HEK293 (cell line): Measurements from ENCODE around the gene B3GALT2.
A peak's percentile ranks its signal among the peaks of the same experiment; 100 is the strongest.

Experiments
- CTCF ChIA-PET: fragments of 350-600 bp; formaldehyde crosslinking; extraction: SDS; loops from one replicate; lab custom pipeline; 2021; ENCODE audit warnings: antibody characterized with exemption; lab: Yijun Ruan, JAX
- POLR2A ChIA-PET: fragments of 300-600 bp; formaldehyde crosslinking; extraction: SDS; loops from one replicate; lab custom pipeline; 2020; ENCODE audit warnings: antibody characterized with exemption, inconsistent platforms; lab: Yijun Ruan, JAX
- H3K27ac ChIP-seq: fragments of 200-500 bp; sonication (Bioruptor generic); 2 replicates; pipeline ENCODE4 v1.5.1; 2014; ENCODE audit warnings: low read depth, low read length, control low read depth, inconsistent platforms; ENCODE audit errors: extremely low read depth
- H3K36me3 ChIP-seq, 2 experiments: fragments of 200-500 bp in 1 of 2; sonication (Bioruptor generic) in 1 of 2; 1 replicate in 1 of 2; 2 replicates in 1 of 2; pipeline ENCODE4 v1.5.1; 2014 to 2017; ENCODE audit warnings: inconsistent platforms in 2 of 2, low read length in 2 of 2; ENCODE audit not compliant: control insufficient read depth in 2 of 2, insufficient read depth in 1 of 2
- H3K4me1 ChIP-seq: fragments of 200-500 bp; sonication (Bioruptor generic); 2 replicates; pipeline ENCODE4 v1.5.1; 2014; ENCODE audit warnings: mild to moderate bottlenecking, low read length, inconsistent platforms; ENCODE audit not compliant: control insufficient read depth, insufficient read depth
- H3K4me3 ChIP-seq: 2 replicates; pipeline ENCODE4 v1.5.1; 2011; ENCODE audit warnings: low read depth, mild to moderate bottlenecking, control low read depth, low read length, moderate library complexity
- H3K9me3 ChIP-seq: fragments of 200-500 bp; sonication (Bioruptor generic); 2 replicates; pipeline ENCODE4 v1.5.1; 2014; ENCODE audit warnings: low read depth, low read length, inconsistent platforms; ENCODE audit not compliant: control insufficient read depth, insufficient read depth
- GLI2 ChIP-seq: fragments of 450-650 bp; formaldehyde crosslinking; IDR thresholded peaks from 2 replicates; pipeline ENCODE4; 2017; ENCODE audit warnings: missing biosample characterization, missing genetic modification characterization, low read depth, borderline replicate concordance
- KLF16 ChIP-seq: fragments of 450-650 bp; formaldehyde crosslinking; IDR thresholded peaks from 2 replicates; pipeline ENCODE4 v1.5.1; 2017; ENCODE audit warnings: missing biosample characterization, missing genetic modification characterization
- PBX3 ChIP-seq: sonication (generic); formaldehyde crosslinking; IDR thresholded peaks from 2 replicates; pipeline ENCODE4 v1.8.1; 2022; ENCODE audit warnings: mild to moderate bottlenecking, moderate library complexity, missing genetic modification reagents
- PRDM1 ChIP-seq: fragments of 450-650 bp; formaldehyde crosslinking; IDR thresholded peaks from 2 replicates; pipeline ENCODE4; 2016; ENCODE audit warnings: missing biosample characterization, missing genetic modification characterization
- PRDM4 ChIP-seq: fragments of 450-650 bp; formaldehyde crosslinking; IDR thresholded peaks from 2 replicates; pipeline ENCODE4 v1.5.1; 2017; ENCODE audit warnings: missing biosample characterization, missing genetic modification characterization
- WT1 ChIP-seq: fragments of 450-650 bp; formaldehyde crosslinking; IDR thresholded peaks from 2 replicates; pipeline ENCODE4 v1.5.1; 2016; ENCODE audit warnings: missing biosample characterization, missing genetic modification characterization
- YY2 ChIP-seq: fragments of 450-650 bp; formaldehyde crosslinking; IDR thresholded peaks from 2 replicates; pipeline ENCODE4 v1.5.1; 2016; ENCODE audit warnings: missing biosample characterization, missing genetic modification characterization
- ZBTB20 ChIP-seq: fragments of 450-650 bp; formaldehyde crosslinking; IDR thresholded peaks from 2 replicates; pipeline ENCODE4 v1.5.1; 2016; ENCODE audit warnings: missing biosample characterization, missing genetic modification characterization
- ZBTB48 ChIP-seq: fragments of 450-650 bp; formaldehyde crosslinking; IDR thresholded peaks from 2 replicates; pipeline ENCODE4 v1.5.1; 2016; ENCODE audit warnings: missing biosample characterization, missing genetic modification characterization
- ZFHX2 ChIP-seq: fragments of 450-650 bp; formaldehyde crosslinking; conservative IDR thresholded peaks from 2 replicates; pipeline ENCODE4 v1.5.1; 2016; ENCODE audit warnings: missing biosample characterization, missing genetic modification characterization
- ZNF121 ChIP-seq: fragments of 450-650 bp; formaldehyde crosslinking; IDR thresholded peaks from 2 replicates; pipeline ENCODE4 v1.5.1; 2016; ENCODE audit warnings: missing biosample characterization, missing genetic modification characterization
- ZNF211 ChIP-seq: fragments of 450-650 bp; formaldehyde crosslinking; IDR thresholded peaks from 2 replicates; pipeline ENCODE4 v1.5.1; 2016; ENCODE audit warnings: low read depth, missing biosample characterization, missing genetic modification characterization
- ZNF223 ChIP-seq: fragments of 450-650 bp; formaldehyde crosslinking; IDR thresholded peaks from 2 replicates; pipeline ENCODE4 v1.5.1; 2016; ENCODE audit warnings: missing biosample characterization, missing genetic modification characterization
- ZNF302 ChIP-seq: fragments of 450-650 bp; formaldehyde crosslinking; IDR thresholded peaks from 2 replicates; pipeline ENCODE4 v1.5.1; 2016; ENCODE audit warnings: missing biosample characterization, missing genetic modification characterization, low read depth
- ZNF529 ChIP-seq: fragments of 450-650 bp; formaldehyde crosslinking; IDR thresholded peaks from 2 replicates; pipeline ENCODE4 v1.5.1; 2017; ENCODE audit warnings: missing genetic modification characterization, missing biosample characterization; ENCODE audit not compliant: insufficient replicate concordance
- ZNF544 ChIP-seq: fragments of 450-650 bp; formaldehyde crosslinking; IDR thresholded peaks from 2 replicates; pipeline ENCODE4 v1.5.0; 2017; ENCODE audit warnings: missing biosample characterization, missing genetic modification characterization
- ZNF549 ChIP-seq: fragments of 450-650 bp; IDR thresholded peaks from 2 replicates; pipeline ENCODE4 v1.5.1; 2018; ENCODE audit warnings: missing biosample characterization, missing genetic modification characterization, mild to moderate bottlenecking, inconsistent platforms, moderate library complexity
- ZNF596 ChIP-seq: fragments of 450-650 bp; IDR thresholded peaks from 2 replicates; pipeline ENCODE4 v1.5.0; 2018; ENCODE audit warnings: missing biosample characterization, mild to moderate bottlenecking, missing genetic modification characterization, moderate library complexity
- ZNF621 ChIP-seq: fragments of 450-650 bp; formaldehyde crosslinking; IDR thresholded peaks from 2 replicates; pipeline ENCODE4 v1.5.1; 2017; ENCODE audit warnings: missing biosample characterization, missing genetic modification characterization
- ZNF660 ChIP-seq: fragments of 450-650 bp; IDR thresholded peaks from 2 replicates; pipeline ENCODE4 v1.5.1; 2018; ENCODE audit warnings: missing biosample characterization, mild to moderate bottlenecking, missing genetic modification characterization
- ZNF792 ChIP-seq: fragments of 450-650 bp; formaldehyde crosslinking; IDR thresholded peaks from 2 replicates; pipeline ENCODE4 v1.5.1; 2016; ENCODE audit warnings: missing biosample characterization, missing genetic modification characterization
- ZSCAN16 ChIP-seq: fragments of 450-650 bp; formaldehyde crosslinking; IDR thresholded peaks from 2 replicates; pipeline ENCODE4 v1.5.1; 2016; ENCODE audit warnings: missing biosample characterization, missing genetic modification characterization
- TF ChIP-seq, protein P1 (sequence below): fragments of 450-650 bp; formaldehyde crosslinking; IDR thresholded peaks from 2 replicates; pipeline ENCODE4 v1.5.1; 2016; ENCODE audit warnings: missing biosample characterization, missing genetic modification characterization, low read depth
- TF ChIP-seq, protein P2 (sequence below): fragments of 450-650 bp; formaldehyde crosslinking; IDR thresholded peaks from 2 replicates; pipeline ENCODE4 v1.5.1; 2016; ENCODE audit warnings: missing biosample characterization, missing genetic modification characterization

The B3GALT2 gene

DNA sequence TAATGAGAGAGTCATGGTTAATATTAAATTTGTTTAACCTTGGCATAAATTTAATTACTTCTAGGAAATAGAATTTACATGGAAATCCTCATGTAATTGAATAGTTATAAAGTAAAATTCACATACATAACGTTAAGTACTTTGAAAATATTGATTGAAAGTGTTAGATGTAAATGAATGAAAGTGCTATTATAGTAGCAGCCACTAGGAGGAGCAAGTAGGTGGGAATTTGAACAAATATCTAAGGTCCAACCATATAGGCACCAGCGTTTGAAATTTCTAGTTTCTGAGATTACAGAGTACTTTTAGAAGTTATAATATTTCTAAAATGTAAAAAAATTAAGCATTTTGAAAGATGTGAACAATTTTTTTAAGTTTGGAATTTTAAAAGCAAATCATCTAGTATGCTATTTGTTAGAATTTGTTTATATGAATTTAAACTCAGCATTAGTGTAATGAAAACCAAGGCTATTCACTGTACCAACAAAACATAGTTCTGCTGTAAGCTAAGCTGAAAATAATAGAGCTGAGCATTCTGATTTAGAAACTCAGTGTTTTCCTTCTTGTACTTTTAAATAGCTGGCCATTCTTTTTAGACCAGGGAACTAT is 3.3 kb downstream of the B3GALT2 start (continued):
- TF ChIP-seq ZBTB20 (no peak), PBX3 (CRISPR knock-in tag) (no peak), ZNF660 (tag by site-specific recombination) (peak; percentile 49; the same call in 1 of the 2 replicates), YY2 (tag by site-specific recombination) (no peak), ZNF529 (no peak), ZNF121 (no peak), WT1 (tag by site-specific recombination) (no peak), ZNF549 (tag by site-specific recombination) (no peak), ZNF211 (tag by site-specific recombination) (no peak), ZNF621 (no peak), ZSCAN16 (no peak), ZFHX2 (tag by site-specific recombination) (no peak), GLI2 (no peak), PRDM1 (tag by site-specific recombination) (peak; percentile 78), ZBTB48 (tag by site-specific recombination) (no peak), ZNF792 (no peak), ZNF596 (no peak), ZNF302 (no peak), KLF16 (tag by site-specific recombination) (no peak)
- TF ChIP-seq, protein P1, sequence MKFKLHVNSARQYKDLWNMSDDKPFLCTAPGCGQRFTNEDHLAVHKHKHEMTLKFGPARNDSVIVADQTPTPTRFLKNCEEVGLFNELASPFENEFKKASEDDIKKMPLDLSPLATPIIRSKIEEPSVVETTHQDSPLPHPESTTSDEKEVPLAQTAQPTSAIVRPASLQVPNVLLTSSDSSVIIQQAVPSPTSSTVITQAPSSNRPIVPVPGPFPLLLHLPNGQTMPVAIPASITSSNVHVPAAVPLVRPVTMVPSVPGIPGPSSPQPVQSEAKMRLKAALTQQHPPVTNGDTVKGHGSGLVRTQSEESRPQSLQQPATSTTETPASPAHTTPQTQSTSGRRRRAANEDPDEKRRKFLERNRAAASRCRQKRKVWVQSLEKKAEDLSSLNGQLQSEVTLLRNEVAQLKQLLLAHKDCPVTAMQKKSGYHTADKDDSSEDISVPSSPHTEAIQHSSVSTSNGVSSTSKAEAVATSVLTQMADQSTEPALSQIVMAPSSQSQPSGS (tag by site-specific recombination): no peak
- TF ChIP-seq, protein P2, sequence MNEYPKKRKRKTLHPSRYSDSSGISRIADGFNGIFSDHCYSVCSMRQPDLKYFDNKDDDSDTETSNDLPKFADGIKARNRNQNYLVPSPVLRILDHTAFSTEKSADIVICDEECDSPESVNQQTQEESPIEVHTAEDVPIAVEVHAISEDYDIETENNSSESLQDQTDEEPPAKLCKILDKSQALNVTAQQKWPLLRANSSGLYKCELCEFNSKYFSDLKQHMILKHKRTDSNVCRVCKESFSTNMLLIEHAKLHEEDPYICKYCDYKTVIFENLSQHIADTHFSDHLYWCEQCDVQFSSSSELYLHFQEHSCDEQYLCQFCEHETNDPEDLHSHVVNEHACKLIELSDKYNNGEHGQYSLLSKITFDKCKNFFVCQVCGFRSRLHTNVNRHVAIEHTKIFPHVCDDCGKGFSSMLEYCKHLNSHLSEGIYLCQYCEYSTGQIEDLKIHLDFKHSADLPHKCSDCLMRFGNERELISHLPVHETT: no peak

- Histone ChIP-seq H3K27ac (no peak overlapping the region), H3K9me3 (no peaks in the 10 kb centered on the region), H3K4me1 (peaks cover 5% of the 10 kb centered on the region; the same call in 1 of the 2 replicates)
- ChIA-PET POLR2A (no interaction called here), CTCF (interaction anchor here (0.6 to 0.7 kb wide), 2 partner anchors 9 to 32 kb away, joined by 3 to 4 read pairs; no protein-coding TSS in a partner anchor)
- TF ChIP-seq PRDM4 (tag by site-specific recombination) (no peak), ZNF223 (tag by site-specific recombination) (no peak), ZNF544 (tag by site-specific recombination) (no peak)
- TF ChIP-seq, all 188 proteins: peak for 0
- Histone ChIP-seq H3K4me3 (no peak overlapping the region), H3K36me3 (no peaks in the 10 kb centered on the region)
Measured at GRCh38 chr1:193181985-193182384, 4.4 kb downstream of the B3GALT2 start.
